Right lobe of liver (tissue), 4 donors: Measurements from ENCODE around the gene ANKRD31.

Experiments used
- CTCF ChIP-seq, 4 donors: fragments of 200-600 bp in 3 of 4; fragments of 450-650 bp in 1 of 4; IDR thresholded peaks; one replicate each; pipeline versions ENCODE4 v1.5.1 to v1.8.0; 2016 to 2022; ENCODE audit warnings: antibody characterized with exemption in 4 of 4, mild to moderate bottlenecking in 2 of 4
- POLR2A ChIP-seq: fragments of 450-650 bp; IDR thresholded peaks from one replicate; pipeline ENCODE4 v1.6.1; 2017; ENCODE audit warnings: antibody characterized with exemption, mild to moderate bottlenecking
- donor health status: DM: no; HTN: no; CAD: no.
- donor health status: DM: no; HTN: no; CAD: no.
- donor health status: DM: no; HTN: yes; CAD: no.

GRCh38 chr5:75054134-75054930 is 182.3 kb downstream of the ANKRD31 start:
- TF ChIP-seq POLR2A, result no peak
- TF ChIP-seq CTCF (IDR thresholded peaks at IDR 0.05), result no peak
